ENCODE results near the gene GPR35.

DNA sequence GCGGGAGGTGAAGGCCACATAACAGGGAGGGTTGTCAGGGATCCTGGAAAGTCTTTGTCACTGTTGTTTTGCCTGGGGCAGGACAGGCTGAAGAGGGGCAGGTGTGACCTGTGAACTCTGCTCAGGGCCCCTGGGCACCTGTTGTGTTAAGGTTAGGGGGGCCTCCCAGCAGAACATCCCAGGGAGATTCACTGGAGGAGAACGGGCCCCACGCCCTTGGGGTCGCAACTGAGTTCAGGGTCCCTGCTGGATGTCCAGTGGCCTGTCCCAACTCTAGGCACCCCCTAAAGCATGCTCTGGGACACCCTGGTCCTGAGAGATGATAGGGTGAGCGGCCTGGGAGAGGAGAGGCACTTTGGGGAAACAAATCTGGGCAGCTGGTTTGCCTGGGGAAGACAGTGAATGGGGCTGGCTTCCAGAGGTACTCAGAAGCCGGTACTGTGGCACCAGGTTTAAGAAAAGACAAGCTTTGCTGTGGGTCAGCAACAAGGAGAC lies 22.9 kb downstream of the GPR35 start:
- no peak for TF ChIP-seq SP1 (IDR thresholded peaks at IDR 0.05)
- no peak for TF ChIP-seq FOXM1 (IDR thresholded peaks at IDR 0.05; ENCODE audit: borderline replicate concordance)
- TF ChIP-seq BHLHE40 (IDR thresholded peaks at IDR 0.05; ENCODE audit: borderline replicate concordance): no peak
- no peak for TF ChIP-seq L3MBTL2 (conservative IDR thresholded peaks at IDR 0.05)
- TF ChIP-seq ZNF384 (IDR thresholded peaks at IDR 0.05): no peak
- no peak for TF ChIP-seq SUZ12 (IDR thresholded peaks at IDR 0.05)
- TF ChIP-seq FOXK2 (IDR thresholded peaks at IDR 0.05): no peak
- no peak for TF ChIP-seq NFRKB (IDR thresholded peaks at IDR 0.05)
- TF ChIP-seq, protein P1, sequence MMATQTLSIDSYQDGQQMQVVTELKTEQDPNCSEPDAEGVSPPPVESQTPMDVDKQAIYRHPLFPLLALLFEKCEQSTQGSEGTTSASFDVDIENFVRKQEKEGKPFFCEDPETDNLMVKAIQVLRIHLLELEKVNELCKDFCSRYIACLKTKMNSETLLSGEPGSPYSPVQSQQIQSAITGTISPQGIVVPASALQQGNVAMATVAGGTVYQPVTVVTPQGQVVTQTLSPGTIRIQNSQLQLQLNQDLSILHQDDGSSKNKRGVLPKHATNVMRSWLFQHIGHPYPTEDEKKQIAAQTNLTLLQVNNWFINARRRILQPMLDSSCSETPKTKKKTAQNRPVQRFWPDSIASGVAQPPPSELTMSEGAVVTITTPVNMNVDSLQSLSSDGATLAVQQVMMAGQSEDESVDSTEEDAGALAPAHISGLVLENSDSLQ (IDR thresholded peaks at IDR 0.05): no peak
- TF ChIP-seq HDGF (IDR thresholded peaks at IDR 0.05; ENCODE audit: borderline replicate concordance): no peak
- no peak for TF ChIP-seq FOXA1 (IDR thresholded peaks at IDR 0.05)
- no peak for TF ChIP-seq TARDBP (IDR thresholded peaks at IDR 0.05)

Measured in HEK293T (cell line).